Stimulated activated CD4-positive, alpha-beta T cell treated with anti-CD3 and anti-CD28 coated beads, Interleukin-1b, Interleukin-23, amount 100 ng/mL, for 48 hours (primary cell): ENCODE data around the gene MAML2.
"Not testable (repeated sequence)": the region's sequence is repeated elsewhere in the genome, so short reads cannot be mapped to it uniquely, and the experiment has no call there.

Source experiments
- DNase-seq: peaks from one replicate; pipeline ENCODE4 v3.0.0-alpha.2; 2020

MAML2 gene

GRCh38 chr11:96288915-96289314 is 54.1 kb downstream of the MAML2 start:
- DNase-seq = no peak

GRCh38 chr11:96287822-96288439 is 55.1 kb downstream of the MAML2 start:
- no peak for DNase-seq

GRCh38 chr11:96285985-96286384 is 57.0 kb downstream of the MAML2 start:
- not testable (repeated sequence) for DNase-seq

- DNase-seq = no peak
Measured at GRCh38 chr11:96284917-96285316, 58.1 kb downstream of the MAML2 start.

- no peak for DNase-seq
Measured at GRCh38 chr11:96284401-96284800, 58.6 kb downstream of the MAML2 start.

- no peak for DNase-seq
Measured at GRCh38 chr11:96282625-96283220, 60.3 kb downstream of the MAML2 start.

- DNase-seq = no peak
Measured at GRCh38 chr11:96280444-96280843, 62.6 kb downstream of the MAML2 start.

GRCh38 chr11:96279896-96280290 is 63.1 kb downstream of the MAML2 start:
- DNase-seq = no peak

GRCh38 chr11:96279018-96279895 is 63.7 kb downstream of the MAML2 start:
- DNase-seq = no peak

GRCh38 chr11:96278039-96278897 is 64.7 kb downstream of the MAML2 start:
- DNase-seq = no peak

- no peak for DNase-seq
Measured at GRCh38 chr11:96277696-96278038, 65.3 kb downstream of the MAML2 start.

- no peak for DNase-seq
Measured at GRCh38 chr11:96276836-96277235, 66.2 kb downstream of the MAML2 start.

GRCh38 chr11:96275801-96276594 is 67.0 kb downstream of the MAML2 start:
- DNase-seq = no peak

- no peak for DNase-seq
Measured at GRCh38 chr11:96273507-96273906, 69.5 kb downstream of the MAML2 start.

GRCh38 chr11:96272529-96273222 is 70.3 kb downstream of the MAML2 start:
- DNase-seq = no peak

- DNase-seq = no peak
Measured at GRCh38 chr11:96271777-96272176, 71.2 kb downstream of the MAML2 start.

GRCh38 chr11:96271352-96271751 is 71.6 kb downstream of the MAML2 start:
- DNase-seq = not testable (repeated sequence)

GRCh38 chr11:96268527-96268926 is 74.5 kb downstream of the MAML2 start:
- DNase-seq = not testable (repeated sequence)

GRCh38 chr11:96267496-96268032 is 75.4 kb downstream of the MAML2 start:
- DNase-seq = peak; percentile 68

- no peak for DNase-seq
Measured at GRCh38 chr11:96267001-96267495, 75.9 kb downstream of the MAML2 start.

GRCh38 chr11:96265972-96266371 is 77.0 kb downstream of the MAML2 start:
- DNase-seq = no peak
